GM12878 (cell line): ENCODE data around the gene MYO18B. TPM values are rescaled to one million over a fixed set of nuclear protein-coding genes. Genes with fewer than 3 reads are reported as not detected.

Experiments
- ATAC-seq: fragments of 200-7000 bp; cut with Tn5 transposase; 3 replicates; pipeline ENCODE4 v1.9.1; 2020; ENCODE audit warnings: mild to moderate bottlenecking, moderate library complexity
- BruUV-seq: library from RNA; stranded (reverse); fragments of 400-500 nt; replicated peaks from 2 replicates; lab custom pipeline; 2021; lab: Mats Ljungman, UMichigan
- CTCF ChIA-PET: fragments of 300-600 bp; sonication (Branson Sonifier 250); formaldehyde crosslinking; extraction: SDS; loops from one replicate; lab custom pipeline; 2021; ENCODE audit warnings: inconsistent platforms; lab: Yijun Ruan, JAX
- POLR2A ChIA-PET: fragments of 350-600 bp; formaldehyde crosslinking; extraction: SDS; loops from one replicate; lab custom pipeline; 2021; ENCODE audit warnings: inconsistent platforms; lab: Charles Lee
- RAD21 ChIA-PET: fragments of 300-600 bp; sonication (Branson Sonifier 250); formaldehyde crosslinking; loops from one replicate; lab custom pipeline; 2023; ENCODE audit warnings: antibody characterized with exemption; ENCODE audit not compliant: unreplicated experiment; lab: Charles Lee
- SMC1A ChIA-PET: fragments of 300-600 bp; sonication (Branson Sonifier 250); formaldehyde crosslinking; loops from one replicate; lab custom pipeline; 2023; ENCODE audit not compliant: unreplicated experiment, uncharacterized antibody; lab: Charles Lee
- DNase-seq: peaks from one replicate; pipeline ENCODE4 v3.0.0-alpha.2; 2011; ENCODE audit warnings: low read depth, low spot score
- FAIRE-seq: peaks from 3 replicates; lab custom pipeline; 2011; peaks lifted over from hg19 to GRCh38; lab: Jason Lieb, UNC
- H2AFZ ChIP-seq: 2 replicates; pipeline ENCODE4 v1.6.0; 2011; ENCODE audit warnings: low read depth, low read length, control low read depth; ENCODE audit not compliant: control insufficient read depth
- H3K27ac ChIP-seq: 2 replicates; pipeline ENCODE4 v1.5.1; 2011; ENCODE audit warnings: control low read depth; ENCODE audit not compliant: control insufficient read depth, insufficient read depth
- H3K27me3 ChIP-seq, 2 experiments: replicated peaks in 1 of 2; 2 replicates each; pipeline versions ENCODE4 v1.6.0 to v1.6.1; 2011; ENCODE audit warnings: low read length in 1 of 2; ENCODE audit not compliant: control insufficient read depth in 2 of 2, insufficient read depth in 2 of 2
- H3K36me3 ChIP-seq, 2 experiments: 2 replicates each; pipeline ENCODE4 v1.5.1; 2011; ENCODE audit warnings: low read length in 1 of 2; ENCODE audit not compliant: control insufficient read depth in 2 of 2, insufficient read depth in 2 of 2
- H3K4me1 ChIP-seq: 2 replicates; pipeline ENCODE4 v1.6.1; 2011; ENCODE audit warnings: mild to moderate bottlenecking, low read length, moderate library complexity, mixed read lengths; ENCODE audit not compliant: control insufficient read depth, insufficient read depth
- H3K4me2 ChIP-seq: 2 replicates; pipeline ENCODE4 v1.6.0; 2011; ENCODE audit warnings: control low read depth; ENCODE audit not compliant: control insufficient read depth, insufficient read depth
- H3K4me3 ChIP-seq: fragments of 200-600 bp; sonication (generic); 2 replicates; pipeline ENCODE4 v1.5.1; 2016
- H3K79me2 ChIP-seq: 2 replicates; pipeline ENCODE4 v1.6.0; 2011; ENCODE audit warnings: low read length; ENCODE audit not compliant: control insufficient read depth, insufficient read depth
- H3K9ac ChIP-seq: 2 replicates; pipeline ENCODE4 v1.8.0; 2011; ENCODE audit warnings: low read length, control low read depth, mixed read lengths; ENCODE audit not compliant: control insufficient read depth, insufficient read depth
- H3K9me3 ChIP-seq: replicated peaks from 3 replicates; pipeline ENCODE4 v1.5.1; 2011; ENCODE audit warnings: mild to moderate bottlenecking, low read length; ENCODE audit not compliant: control insufficient read depth, insufficient read depth
- H4K20me1 ChIP-seq: 2 replicates; pipeline ENCODE4 v1.6.0; 2011; ENCODE audit not compliant: control insufficient read depth, insufficient read depth
- BRCA1 ChIP-seq: IDR thresholded peaks from 2 replicates; pipeline ENCODE4 v1.6.1; 2011; ENCODE audit warnings: low read depth, low read length, improper control_type of control experiment
- CHD2 ChIP-seq: IDR thresholded peaks from 2 replicates; pipeline ENCODE4 v1.6.1; 2011; ENCODE audit warnings: low read depth, low read length, improper control_type of control experiment, borderline replicate concordance
- CHD4 ChIP-seq: fragments of 200-600 bp; sonication (generic); IDR thresholded peaks from 2 replicates; pipeline ENCODE4 v1.6.1; 2016; ENCODE audit warnings: mild to moderate bottlenecking
- ETV6 ChIP-seq, 2 experiments: fragments of 450-650 bp in 1 of 2; IDR thresholded peaks in 1 of 2; conservative IDR thresholded peaks in 1 of 2; 2 replicates each; pipeline ENCODE4 v1.6.1; 2014; ENCODE audit warnings: antibody characterized with exemption in 1 of 2, borderline replicate concordance in 1 of 2, low read depth in 1 of 2, mild to moderate bottlenecking in 1 of 2, moderate library complexity in 1 of 2
- EZH2 ChIP-seq: IDR thresholded peaks from 2 replicates; pipeline ENCODE4 v1.6.1; 2012; ENCODE audit warnings: low read depth, mild to moderate bottlenecking, control low read depth, inconsistent platforms, low read length, borderline replicate concordance; ENCODE audit not compliant: control insufficient read depth
- GATAD2B ChIP-seq: fragments of 450-650 bp; conservative IDR thresholded peaks from 2 replicates; pipeline ENCODE4 v1.6.1; 2017; ENCODE audit warnings: low read depth, mild to moderate bottlenecking, moderate library complexity
- JUND ChIP-seq: IDR thresholded peaks from 2 replicates; pipeline ENCODE4 v1.6.1; 2012; ENCODE audit warnings: low read depth, mild to moderate bottlenecking, low read length, improper control_type of control experiment, moderate library complexity
- RELA ChIP-seq: fragments of 450-650 bp; IDR thresholded peaks from 2 replicates; pipeline ENCODE4 v1.8.0; 2014; ENCODE audit warnings: borderline replicate concordance; ENCODE audit not compliant: partially characterized antibody
- SIX5 ChIP-seq: IDR thresholded peaks from 2 replicates; pipeline ENCODE4 v1.6.1; 2011; ENCODE audit warnings: mild to moderate bottlenecking, low read depth, low read length, moderate library complexity; ENCODE audit not compliant: severe bottlenecking
- SUZ12 ChIP-seq: fragments of 200-600 bp; sonication (generic); IDR thresholded peaks from one replicate; pipeline ENCODE4 v1.6.1; 2018; ENCODE audit warnings: antibody characterized with exemption, mild to moderate bottlenecking; ENCODE audit not compliant: unreplicated experiment
- TCF3 ChIP-seq: IDR thresholded peaks from 2 replicates; pipeline ENCODE4 v1.6.1; 2012; ENCODE audit warnings: low read depth, mild to moderate bottlenecking, low read length, borderline replicate concordance; ENCODE audit not compliant: insufficient read depth
- YBX1 ChIP-seq: fragments of 450-650 bp; IDR thresholded peaks from 2 replicates; pipeline ENCODE4 v1.6.1; 2016; ENCODE audit warnings: antibody characterized with exemption
- YY1 ChIP-seq: IDR thresholded peaks from 2 replicates; pipeline ENCODE4 v1.6.1; 2011; ENCODE audit warnings: low read depth, mild to moderate bottlenecking, low read length
- ZNF622 ChIP-seq: fragments of 450-650 bp; IDR thresholded peaks from 2 replicates; pipeline ENCODE4 v1.6.1; 2017; ENCODE audit warnings: mild to moderate bottlenecking, inconsistent platforms
- WGBS: methylation state at CpG from one replicate; pipeline ENCODE4 v1.1.6; 2016; ENCODE audit warnings: low lambda C conversion rate; ENCODE audit not compliant: insufficient replicate concordance, insufficient coverage; ENCODE audit errors: missing lambda C conversion rate; 5-methylcytosine and 5-hydroxymethylcytosine counted together
- in situ Hi-C: fragments of 300-500 bp; cut with MboI; formaldehyde crosslinking; loops from 9 replicates; pipeline ENCODE4 v1.14.3; 2018; ENCODE audit warnings: mixed read lengths
- intact Hi-C: fragments of 100-400 bp; cut with micrococcal nuclease; formaldehyde crosslinking; loops from one replicate; pipeline ENCODE4 v1.14.2; 2022; ENCODE audit not compliant: unreplicated experiment
- polyA plus RNA-seq, 11 experiments: library from polyadenylated mRNA; depleted of rRNA in 4 of 11; unstranded in 6 of 11; stranded (reverse) in 5 of 11; fragments of >200 nt; fragmentation: Nextera tagmentation in 4 of 11; fragmentation: Illumina TruSeq in 1 of 11; extraction: Ambion mirVana in 4 of 11; extraction: Trizol in 1 of 11; gene quantifications; 1 replicate in 1 of 11; 2 replicates in 10 of 11; pipeline versions ENCODE4 v1.2.1 to v1.2.3, GENCODE V29; 2011 to 2016; ENCODE audit warnings: inconsistent platforms in 2 of 11, missing spikeins in 2 of 11, low read depth in 1 of 11
- total RNA-seq, 4 experiments: library from RNA; depleted of rRNA in 3 of 4; stranded (reverse); fragments of >200 nt in 3 of 4; fragmentation: Illumina TruSeq in 1 of 4; extraction: Trizol in 1 of 4; gene quantifications; 2 replicates each; pipeline versions ENCODE4 v1.2.1 to v1.2.3, GENCODE V29; 2013 to 2021
- TF ChIP-seq, protein P1 (sequence below): fragments of 450-650 bp; IDR thresholded peaks from 2 replicates; pipeline ENCODE4 v1.6.1; 2016; ENCODE audit warnings: mild to moderate bottlenecking
- TF ChIP-seq, protein P2 (sequence below): IDR thresholded peaks from 2 replicates; pipeline ENCODE4 v1.6.1; 2012; ENCODE audit warnings: low read length, inconsistent platforms

The MYO18B gene
- total and polyA plus RNA-seq, 10 of the 15 experiments (the other 5 are each of a cell fraction or from before 2014, with no cell fraction given) = 0.05 to 2.1 (median 0.51) TPM; not detected in 1

DNA sequence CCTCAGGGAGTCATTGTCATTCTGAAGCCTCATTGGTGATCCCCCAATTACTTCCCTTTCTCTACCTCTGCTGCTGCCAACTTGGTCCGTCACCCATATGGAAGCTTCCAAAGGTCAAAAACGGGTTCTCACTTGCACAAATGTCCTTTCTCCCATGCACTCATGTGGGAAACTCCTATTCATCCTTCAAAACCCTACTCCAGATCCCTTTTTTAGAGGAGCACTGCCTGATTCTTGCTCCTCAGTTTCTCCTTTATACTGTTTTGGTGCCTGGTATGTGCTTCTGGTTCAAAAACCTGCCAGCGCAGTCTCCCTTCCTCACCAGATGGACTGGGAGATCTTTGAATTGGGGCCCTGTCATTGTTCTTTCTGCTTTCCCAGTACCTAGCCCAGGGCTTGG is 41.9 kb downstream of the MYO18B start:
- TF ChIP-seq, protein P1, sequence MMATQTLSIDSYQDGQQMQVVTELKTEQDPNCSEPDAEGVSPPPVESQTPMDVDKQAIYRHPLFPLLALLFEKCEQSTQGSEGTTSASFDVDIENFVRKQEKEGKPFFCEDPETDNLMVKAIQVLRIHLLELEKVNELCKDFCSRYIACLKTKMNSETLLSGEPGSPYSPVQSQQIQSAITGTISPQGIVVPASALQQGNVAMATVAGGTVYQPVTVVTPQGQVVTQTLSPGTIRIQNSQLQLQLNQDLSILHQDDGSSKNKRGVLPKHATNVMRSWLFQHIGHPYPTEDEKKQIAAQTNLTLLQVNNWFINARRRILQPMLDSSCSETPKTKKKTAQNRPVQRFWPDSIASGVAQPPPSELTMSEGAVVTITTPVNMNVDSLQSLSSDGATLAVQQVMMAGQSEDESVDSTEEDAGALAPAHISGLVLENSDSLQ = no peak
- TF ChIP-seq JUND (no peak), ETV6 (conservative IDR thresholded peaks at IDR 0.05 in 1 of 2, IDR thresholded peaks at IDR 0.05 in 1 of 2; ENCODE audit: borderline replicate concordance in 1 of 2, low read depth in 1 of 2) (no peak), YY1 (no peak), YBX1 (no peak)
- ATAC-seq = no peak

DNA sequence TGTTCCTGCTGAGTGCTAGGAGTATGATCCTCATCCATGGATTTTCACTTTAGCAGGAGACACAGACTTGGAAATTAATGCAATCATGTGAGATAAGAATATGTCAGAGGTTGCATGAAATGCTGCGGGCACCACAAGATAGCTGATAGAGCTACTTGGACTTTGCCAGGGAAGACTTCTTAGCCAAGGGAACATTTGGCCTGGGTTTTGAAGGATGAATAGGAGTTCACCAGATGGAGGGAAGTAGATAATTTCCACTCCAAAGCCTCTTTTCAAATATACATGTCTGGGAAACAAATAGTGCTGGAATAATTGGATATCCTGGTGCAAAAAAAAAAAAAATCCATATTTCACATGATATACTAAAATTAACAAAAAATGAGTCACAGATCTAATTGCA is 44.2 kb downstream of the MYO18B start:
- H3K4me1 ChIP-seq = no peaks in the 10 kb centered on the region
- H3K4me3 ChIP-seq = no peak overlapping the region
- intact Hi-C loops (no loop called here), in situ Hi-C loops (no loop called here)
- TF ChIP-seq EZH2 (no peak), GATAD2B (no peak), TCF3 (no peak), BRCA1 (no peak), RELA (no peak), ZNF622 (no peak), SIX5 (no peak), CHD2 (no peak), SUZ12 (no peak), CHD4 (no peak)
- TF ChIP-seq, protein P2, sequence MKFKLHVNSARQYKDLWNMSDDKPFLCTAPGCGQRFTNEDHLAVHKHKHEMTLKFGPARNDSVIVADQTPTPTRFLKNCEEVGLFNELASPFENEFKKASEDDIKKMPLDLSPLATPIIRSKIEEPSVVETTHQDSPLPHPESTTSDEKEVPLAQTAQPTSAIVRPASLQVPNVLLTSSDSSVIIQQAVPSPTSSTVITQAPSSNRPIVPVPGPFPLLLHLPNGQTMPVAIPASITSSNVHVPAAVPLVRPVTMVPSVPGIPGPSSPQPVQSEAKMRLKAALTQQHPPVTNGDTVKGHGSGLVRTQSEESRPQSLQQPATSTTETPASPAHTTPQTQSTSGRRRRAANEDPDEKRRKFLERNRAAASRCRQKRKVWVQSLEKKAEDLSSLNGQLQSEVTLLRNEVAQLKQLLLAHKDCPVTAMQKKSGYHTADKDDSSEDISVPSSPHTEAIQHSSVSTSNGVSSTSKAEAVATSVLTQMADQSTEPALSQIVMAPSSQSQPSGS = no peak
- H4K20me1 ChIP-seq = no peaks in the 10 kb centered on the region
- ChIA-PET SMC1A (interaction anchor here (0.7 kb wide), 2 partner anchors 96 to 328 kb away, joined by 3 read pairs; no protein-coding TSS in a partner anchor), CTCF (interaction anchor here (0.7 kb wide), 1 partner anchor 585 kb away, joined by 4 read pairs; no protein-coding TSS in a partner anchor), RAD21 (interaction anchor here (0.7 kb wide), 1 partner anchor 500 kb away, joined by 3 read pairs; no protein-coding TSS in a partner anchor), POLR2A (no interaction called here)
- 58% methylated on average over 1 of the region's 1 CpG for WGBS
- no peaks in the 10 kb centered on the region for H3K36me3 ChIP-seq
- H3K27me3 ChIP-seq = no peaks in the 10 kb centered on the region; a peak in 2 of 4 replicates
- H3K4me2 ChIP-seq = no peak overlapping the region
- H3K9me3 ChIP-seq = no peaks in the 10 kb centered on the region; the same call in 2 of the 3 replicates
- BruUV-seq = no TSS peak
- no peak overlapping the region for H3K9ac ChIP-seq
- DNase-seq (no peak), ATAC-seq (no peak), FAIRE-seq (no peak)
- H3K27ac ChIP-seq = no peak overlapping the region
- no peaks in the 10 kb centered on the region for H3K79me2 ChIP-seq
- H2AFZ ChIP-seq = no peak overlapping the region

More for the DNA sequence above, 41.9 kb downstream of the MYO18B start:
- POLR2A ChIA-PET = no interaction called here
- Histone ChIP-seq H4K20me1 (no peaks in the 10 kb centered on the region), H3K27me3 (no peaks in the 10 kb centered on the region; a peak in 2 of 4 replicates), H3K79me2 (no peaks in the 10 kb centered on the region), H3K27ac (no peak overlapping the region), H3K4me3 (no peak overlapping the region), H3K36me3 (no peaks in the 10 kb centered on the region), H2AFZ (no peak overlapping the region), H3K9me3 (no peaks in the 10 kb centered on the region; the same call in 2 of the 3 replicates), H3K9ac (no peak overlapping the region), H3K4me2 (no peak overlapping the region), H3K4me1 (no peaks in the 10 kb centered on the region)
- RAD21 ChIA-PET = no interaction called here
- intact Hi-C loops (no loop called here), in situ Hi-C loops (loop anchor here (5.0 kb wide), 1 partner anchor 548 kb away; no protein-coding TSS in a partner anchor)
- 37% methylated on average over 3 of the region's 3 CpGs for WGBS
- DNase-seq = no peak
- no TSS peak for BruUV-seq
- CTCF ChIA-PET = interaction anchor here (0.6 kb wide), 1 partner anchor 70 kb away, joined by 3 read pairs; no protein-coding TSS in a partner anchor
- SMC1A ChIA-PET = no interaction called here
- no peak for FAIRE-seq
